DMS114 treated with DMSO at 0.1 percent for 48 hours (cell line): ENCODE measurements around the gene ATP11C.

ENCODE experiments used
- DNase-seq: peaks from one replicate; lab custom pipeline; 2025; ENCODE audit not compliant: unreplicated experiment; lab: John Stamatoyannopoulos, UW

Gene ATP11C

GRCh38 chrX:139815771-139816170, 117.1 kb downstream of the ATP11C start:
- no peak for DNase-seq

GRCh38 chrX:139811942-139812629, 120.8 kb downstream of the ATP11C start:
- no peak for DNase-seq

- no peak for DNase-seq
These were observed 128.4 kb downstream of the ATP11C start for GRCh38 chrX:139804482-139804881.

GRCh38 chrX:139803224-139803623, 129.6 kb downstream of the ATP11C start:
- no peak for DNase-seq

GRCh38 chrX:139802048-139802447, 130.8 kb downstream of the ATP11C start:
- DNase-seq: no peak

GRCh38 chrX:139801397-139801813, 131.4 kb downstream of the ATP11C start:
- no peak for DNase-seq

- no peak for DNase-seq
These were observed 134.2 kb downstream of the ATP11C start for GRCh38 chrX:139798701-139799100.

- no peak for DNase-seq
These were observed 137.7 kb downstream of the ATP11C start for GRCh38 chrX:139795196-139795595.

- DNase-seq: no peak
These were observed 145.3 kb downstream of the ATP11C start for GRCh38 chrX:139787601-139788000.

- no peak for DNase-seq
These were observed 148.0 kb downstream of the ATP11C start for GRCh38 chrX:139784807-139785206.

- no peak for DNase-seq
These were observed 148.9 kb downstream of the ATP11C start for GRCh38 chrX:139783959-139784358.

- DNase-seq: no peak
These were observed 149.8 kb downstream of the ATP11C start for GRCh38 chrX:139783030-139783429.

GRCh38 chrX:139776599-139776998, 156.3 kb downstream of the ATP11C start:
- DNase-seq: no peak

- DNase-seq: no peak
These were observed 162.5 kb downstream of the ATP11C start for GRCh38 chrX:139770366-139770765.

- DNase-seq: no peak
These were observed 166.3 kb downstream of the ATP11C start for GRCh38 chrX:139766545-139766983.

- no peak for DNase-seq
These were observed 170.3 kb downstream of the ATP11C start for GRCh38 chrX:139762400-139763183.

- no peak for DNase-seq
These were observed 173.2 kb downstream of the ATP11C start for GRCh38 chrX:139759637-139760036.

- DNase-seq: no peak
These were observed 174.0 kb downstream of the ATP11C start for GRCh38 chrX:139758809-139759208.

GRCh38 chrX:139758250-139758649, 174.6 kb downstream of the ATP11C start:
- no peak for DNase-seq

GRCh38 chrX:139751053-139751452, 181.8 kb downstream of the ATP11C start:
- no peak for DNase-seq

- DNase-seq: no peak
These were observed 182.5 kb downstream of the ATP11C start for GRCh38 chrX:139750390-139750789.

- DNase-seq: no peak
These were observed 193.7 kb downstream of the ATP11C start for GRCh38 chrX:139739138-139739537.
